GM12801 (cell line): ENCODE measurements around the gene COL11A1.

Experiments
- CTCF ChIP-seq: IDR thresholded peaks from one replicate; pipeline ENCODE4 v1.5.1; 2011; ENCODE audit warnings: control low read depth; ENCODE audit not compliant: insufficient read length; ENCODE audit errors: extremely low read depth

The COL11A1 gene

GRCh38 chr1:103002005-103002404 lies 106.3 kb downstream of the COL11A1 start:
- TF ChIP-seq CTCF = no peak

- TF ChIP-seq CTCF = no peak
Measured at GRCh38 chr1:102978874-102979273, 129.4 kb downstream of the COL11A1 start.

GRCh38 chr1:102977292-102977691 lies 131.0 kb downstream of the COL11A1 start:
- TF ChIP-seq CTCF = no peak

- TF ChIP-seq CTCF = no peak
Measured at GRCh38 chr1:102970496-102971078, 137.7 kb downstream of the COL11A1 start.

- no peak for TF ChIP-seq CTCF
Measured at GRCh38 chr1:102967786-102968185, 140.5 kb downstream of the COL11A1 start.

- TF ChIP-seq CTCF = no peak
Measured at GRCh38 chr1:102961549-102961948, 146.8 kb downstream of the COL11A1 start.

- TF ChIP-seq CTCF = no peak
Measured at GRCh38 chr1:102954576-102954975, 153.7 kb downstream of the COL11A1 start.
